Measurements from ENCODE around the gene RASA3. TPM values are rescaled to one million over a fixed set of nuclear protein-coding genes. Genes with fewer than 3 reads are reported as not detected.
"Not testable (repeated sequence)": the region's sequence is repeated elsewhere in the genome, so short reads cannot be mapped to it uniquely, and the experiment has no call there.

The RASA3 gene
- total and polyA plus RNA-seq, 2 donors (not counting 3 experiments of a cell fraction or from before 2014, with no cell fraction given), result 26.5 to 53.8 TPM

- peaks cover 46% of the 10 kb centered on the region for H3K4me1 ChIP-seq (ENCODE audit: control insufficient read depth, extremely low read depth, insufficient read depth, low read length)
These were observed 15.0 kb downstream of the RASA3 start for GRCh38 chr13:114117341-114117874.

GRCh38 chr13:114116734-114117133 lies 15.7 kb downstream of the RASA3 start:
- Histone ChIP-seq H3K27me3 (ENCODE audit: control insufficient read depth in 2 of 2, insufficient read depth in 2 of 2, low read length in 2 of 2) (no peaks in the 10 kb centered on the region), H3K79me2 (ENCODE audit: control insufficient read depth, insufficient read depth, low read length) (peaks cover 67% of the 10 kb centered on the region), H3K9me1 (replicated peaks; ENCODE audit: control insufficient read depth, extremely low read depth, insufficient read depth, low read length) (no peaks in the 10 kb centered on the region), H3K4me3 (replicated peaks in 1 of 3; ENCODE audit: insufficient read depth in 1 of 3, low read depth in 1 of 3, low read length in 3 of 3) (no peak overlapping the region), H3K36me3 (ENCODE audit: control insufficient read depth in 2 of 2, extremely low read depth in 1 of 2, insufficient read depth in 2 of 2, low read length in 2 of 2) (no peaks in the 10 kb centered on the region), H3K4me1 (ENCODE audit: control insufficient read depth, extremely low read depth, insufficient read depth, low read length) (peaks cover 45% of the 10 kb centered on the region), H3K4me2 (ENCODE audit: insufficient read depth, low read length) (no peak overlapping the region), H4K20me1 (replicated peaks; ENCODE audit: control insufficient read depth, extremely low read depth, insufficient read depth, low read length) (no peaks in the 10 kb centered on the region), H3K27ac (ENCODE audit: insufficient read depth, low read depth, low read length) (no peak overlapping the region), H2AFZ (ENCODE audit: low read depth, low read length) (no peak overlapping the region), H3K9ac (replicated peaks; ENCODE audit: extremely low read depth, insufficient read depth, low read length) (no peak overlapping the region), H3K9me3 (replicated peaks; ENCODE audit: control insufficient read depth, insufficient read depth, low read length) (no peaks in the 10 kb centered on the region)
- POLR2A ChIA-PET, result no interaction called here
- CTCF ChIA-PET, result no interaction called here
- DNase-seq (ENCODE audit: low read depth, low spot score), result no peak
- TF ChIP-seq JUN (IDR thresholded peaks at IDR 0.05; ENCODE audit: borderline replicate concordance, insufficient read depth, insufficient read length, low read depth) (no peak), GATA2 (IDR thresholded peaks at IDR 0.05; ENCODE audit: insufficient read depth, insufficient read length, low read depth, low read length) (no peak), MYC (IDR thresholded peaks at IDR 0.05; ENCODE audit: low read depth, low read length) (no peak), POLR2AphosphoS5 (IDR thresholded peaks at IDR 0.05; ENCODE audit: insufficient read depth, low read depth, low read length) (no peak), MAX (IDR thresholded peaks at IDR 0.05; ENCODE audit: insufficient read depth, insufficient read length) (no peak), CTCF (IDR thresholded peaks at IDR 0.05; ENCODE audit: extremely low read depth in 1 of 2, insufficient read depth in 1 of 2, low read depth in 1 of 2, low read length in 2 of 2) (no peak), POLR2A (IDR thresholded peaks at IDR 0.05; ENCODE audit: low read depth, low read length) (no peak), EZH2 (IDR thresholded peaks at IDR 0.05; ENCODE audit: borderline replicate concordance, low read depth, low read length, severe bottlenecking) (no peak), FOS (IDR thresholded peaks at IDR 0.05; ENCODE audit: borderline replicate concordance, insufficient read depth, low read length) (no peak)
- intact Hi-C loops (cut with micrococcal nuclease) (loop anchor here (5.0 kb wide), 1 partner anchor 299 kb away; no protein-coding TSS in a partner anchor), dilution Hi-C loops (cut with MboI; ENCODE audit: extremely low pct_ligation_motif_present, low sequenced_read_pairs) (loop anchor here (10.0 kb wide), 1 partner anchor 62 kb away; no protein-coding TSS in a partner anchor)
- no peak for FAIRE-seq
- BruUV-seq (replicated peaks), result no TSS peak

More at GRCh38 chr13:114117341-114117874, 15.0 kb downstream of the RASA3 start:
- DNase-seq (ENCODE audit: low read depth, low spot score); H3K4me3 ChIP-seq (replicated peaks in 1 of 3; ENCODE audit: insufficient read depth in 1 of 3, low read depth in 1 of 3, low read length in 3 of 3); H3K27ac ChIP-seq (ENCODE audit: insufficient read depth, low read depth, low read length); H3K9me3 ChIP-seq (replicated peaks; ENCODE audit: control insufficient read depth, insufficient read depth, low read length); H3K4me2 ChIP-seq (ENCODE audit: insufficient read depth, low read length); H3K9me1 ChIP-seq (replicated peaks; ENCODE audit: control insufficient read depth, extremely low read depth, insufficient read depth, low read length); POLR2A ChIA-PET; H3K9ac ChIP-seq (replicated peaks; ENCODE audit: extremely low read depth, insufficient read depth, low read length); BruUV-seq (replicated peaks); CTCF ChIA-PET; H4K20me1 ChIP-seq (replicated peaks; ENCODE audit: control insufficient read depth, extremely low read depth, insufficient read depth, low read length); FAIRE-seq; H2AFZ ChIP-seq (ENCODE audit: low read depth, low read length); H3K36me3 ChIP-seq (ENCODE audit: control insufficient read depth in 2 of 2, extremely low read depth in 1 of 2, insufficient read depth in 2 of 2, low read length in 2 of 2); H3K27me3 ChIP-seq (ENCODE audit: control insufficient read depth in 2 of 2, insufficient read depth in 2 of 2, low read length in 2 of 2): not testable (repeated sequence)
- dilution Hi-C loops (cut with MboI; ENCODE audit: extremely low pct_ligation_motif_present, low sequenced_read_pairs), result loop anchor here (10.0 kb wide), 1 partner anchor 63 kb away; no protein-coding TSS in a partner anchor
- intact Hi-C loops (cut with micrococcal nuclease), result loop anchor here (5.0 kb wide), 1 partner anchor 300 kb away; no protein-coding TSS in a partner anchor
- H3K79me2 ChIP-seq (ENCODE audit: control insufficient read depth, insufficient read depth, low read length), result peaks cover 67% of the 10 kb centered on the region

Measured in endothelial cell of umbilical vein (primary cell).